Measurements from ENCODE around the gene CEACAM16.

DNA sequence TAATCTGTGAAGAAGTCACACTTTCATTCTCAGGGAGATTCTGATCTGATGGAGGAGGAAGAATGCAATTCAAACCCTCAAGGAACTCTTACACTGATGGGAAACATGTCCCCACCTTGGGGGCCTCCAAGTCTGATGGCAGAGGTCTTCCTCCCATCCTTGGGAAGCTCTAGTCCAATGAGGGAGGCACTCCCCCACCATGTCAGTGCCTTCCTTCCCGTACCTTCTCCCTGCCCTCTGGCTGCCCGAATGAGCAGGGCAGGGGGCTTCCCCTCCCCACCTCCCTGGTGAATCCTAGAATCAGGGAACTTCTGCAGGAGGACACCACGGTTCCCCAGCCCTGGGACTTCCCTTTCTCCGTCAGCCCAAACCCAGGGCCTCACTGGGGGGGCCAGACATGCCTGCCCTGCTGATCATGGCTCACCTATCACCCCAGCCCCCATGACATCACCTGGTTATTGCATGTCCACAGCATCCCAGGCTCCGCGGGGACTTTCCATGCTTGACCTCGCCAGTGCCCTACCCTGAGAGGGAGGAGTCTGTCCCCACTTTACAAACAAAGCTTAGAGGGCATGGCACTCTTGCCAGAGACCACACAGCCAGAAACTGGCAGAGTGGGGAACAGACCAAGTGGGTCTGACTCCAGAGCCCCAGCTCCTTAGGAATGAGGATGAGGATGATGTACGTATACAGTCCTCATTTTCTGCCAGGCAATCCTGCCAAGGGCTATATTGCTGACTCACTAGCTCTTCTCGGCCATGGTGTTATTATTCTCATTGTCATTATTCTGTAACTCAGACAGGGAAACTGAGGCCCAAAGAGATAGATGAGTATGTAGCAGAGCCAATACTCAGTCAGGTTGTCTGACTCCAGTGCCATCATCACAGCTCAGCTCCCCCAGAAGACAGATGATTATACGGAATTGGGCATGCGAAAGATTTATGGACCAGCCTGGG is 39.9 kb downstream of the CEACAM16 start:
- TF ChIP-seq, protein P1, sequence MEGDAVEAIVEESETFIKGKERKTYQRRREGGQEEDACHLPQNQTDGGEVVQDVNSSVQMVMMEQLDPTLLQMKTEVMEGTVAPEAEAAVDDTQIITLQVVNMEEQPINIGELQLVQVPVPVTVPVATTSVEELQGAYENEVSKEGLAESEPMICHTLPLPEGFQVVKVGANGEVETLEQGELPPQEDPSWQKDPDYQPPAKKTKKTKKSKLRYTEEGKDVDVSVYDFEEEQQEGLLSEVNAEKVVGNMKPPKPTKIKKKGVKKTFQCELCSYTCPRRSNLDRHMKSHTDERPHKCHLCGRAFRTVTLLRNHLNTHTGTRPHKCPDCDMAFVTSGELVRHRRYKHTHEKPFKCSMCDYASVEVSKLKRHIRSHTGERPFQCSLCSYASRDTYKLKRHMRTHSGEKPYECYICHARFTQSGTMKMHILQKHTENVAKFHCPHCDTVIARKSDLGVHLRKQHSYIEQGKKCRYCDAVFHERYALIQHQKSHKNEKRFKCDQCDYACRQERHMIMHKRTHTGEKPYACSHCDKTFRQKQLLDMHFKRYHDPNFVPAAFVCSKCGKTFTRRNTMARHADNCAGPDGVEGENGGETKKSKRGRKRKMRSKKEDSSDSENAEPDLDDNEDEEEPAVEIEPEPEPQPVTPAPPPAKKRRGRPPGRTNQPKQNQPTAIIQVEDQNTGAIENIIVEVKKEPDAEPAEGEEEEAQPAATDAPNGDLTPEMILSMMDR (IDR thresholded peaks at IDR 0.05), result no peak
- TF ChIP-seq POLR2A (IDR thresholded peaks at IDR 0.05), result no peak
